GOT3 (cell line): ENCODE data around the gene REM1.
"Not testable (repeated sequence)": the region's sequence is repeated elsewhere in the genome, so short reads cannot be mapped to it uniquely, and the experiment has no call there.

Experiments used
- DNase-seq: peaks from one replicate; lab custom pipeline; 2025; ENCODE audit warnings: mixed read lengths; lab: John Stamatoyannopoulos, UW

Gene REM1

DNA sequence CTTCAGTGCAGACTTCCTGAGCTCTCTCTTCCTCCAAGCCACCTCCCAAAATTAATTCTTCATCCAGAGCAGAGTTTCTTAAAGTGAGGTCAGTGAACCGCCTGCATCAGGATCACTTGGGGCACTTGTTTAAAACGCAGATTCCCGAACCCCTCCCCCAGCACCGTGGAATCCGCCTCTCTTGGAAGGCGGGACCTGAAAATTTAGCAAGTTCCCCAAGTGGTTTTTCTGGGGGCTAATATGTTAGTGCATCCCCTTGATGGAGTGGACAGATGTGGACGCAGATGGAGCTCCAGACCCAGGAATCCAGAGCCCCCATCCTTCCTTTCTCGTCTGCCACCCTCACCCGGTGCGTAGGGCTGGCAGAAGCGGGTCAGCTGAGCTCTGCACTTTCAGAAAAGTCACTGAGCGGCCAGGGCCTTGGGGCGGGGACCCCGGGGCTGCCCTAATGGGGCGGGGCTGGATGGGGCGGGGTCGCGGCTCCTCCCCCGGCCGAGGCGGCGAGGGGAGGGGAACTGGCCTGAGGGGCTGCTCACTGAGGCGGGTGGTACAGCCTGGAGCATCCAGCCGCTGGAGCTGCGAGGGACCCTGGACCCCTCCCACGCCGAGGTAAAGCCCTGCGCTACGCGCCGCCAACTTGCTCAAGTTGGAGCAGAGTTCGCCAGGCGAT lies at the start of gene REM1, which contains the start of gene DEFB124:
Gene REM1, plus strand, starts transcription at position 531 of the 670 bp plus-strand sequence. CDS start 1,158 bp downstream, outside the sequence.
Gene DEFB124, minus strand, starts transcription at position 370 of the 670 bp plus-strand sequence. CDS start 2,114 bp downstream, outside the sequence.
- no peak for DNase-seq

GRCh38 chr20:31425797-31426196 lies 49.3 kb upstream of the REM1 start:
- DNase-seq = no peak

GRCh38 chr20:31426891-31427551 lies 48.1 kb upstream of the REM1 start:
- DNase-seq = not testable (repeated sequence)

GRCh38 chr20:31427576-31427975 lies 47.5 kb upstream of the REM1 start:
- DNase-seq = not testable (repeated sequence)

GRCh38 chr20:31430568-31431115 lies 44.4 kb upstream of the REM1 start:
- no peak for DNase-seq

DNA sequence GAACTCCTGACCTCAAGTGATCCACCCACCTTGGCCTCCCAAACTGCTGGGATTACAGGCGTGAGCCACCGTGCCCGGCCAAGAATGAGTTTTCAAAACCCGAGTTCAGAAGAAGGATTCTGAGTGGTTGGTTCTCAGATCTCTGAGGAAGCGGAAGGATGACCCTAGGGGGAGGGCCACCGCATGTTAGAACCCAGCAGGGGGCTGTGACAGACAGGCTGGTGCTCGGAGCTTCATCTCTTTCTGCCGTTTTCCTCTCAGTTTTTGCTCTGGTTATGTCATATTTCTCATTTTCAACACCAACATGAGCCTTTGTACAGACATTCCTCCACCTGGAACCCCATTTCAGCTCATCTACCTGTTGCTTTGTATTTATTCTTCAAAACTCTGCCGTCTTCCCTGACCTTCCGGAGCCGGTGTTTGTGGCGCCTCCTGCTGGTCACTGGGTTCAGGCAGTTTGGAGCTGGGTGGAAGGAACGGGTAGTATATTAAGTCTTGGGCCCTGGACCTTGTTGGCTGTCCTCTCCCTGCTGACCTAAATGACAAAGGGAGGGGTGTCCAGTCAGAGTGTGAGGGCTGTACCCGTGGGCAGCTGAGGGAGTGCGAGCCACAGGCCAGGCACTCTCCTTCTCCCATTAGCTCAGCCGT lies 35.0 kb upstream of the REM1 start, which contains the start of gene DEFB123:
Gene DEFB123, plus strand, starts transcription at position 621 of the 648 bp plus-strand sequence. CDS start 67 bp downstream, outside the sequence.
- DNase-seq = no peak

GRCh38 chr20:31446084-31446819 lies 28.8 kb upstream of the REM1 start:
- DNase-seq = no peak

GRCh38 chr20:31449511-31450414 lies 25.3 kb upstream of the REM1 start:
- DNase-seq = no peak

GRCh38 chr20:31452575-31452974 lies 22.5 kb upstream of the REM1 start:
- DNase-seq = no peak

DNA sequence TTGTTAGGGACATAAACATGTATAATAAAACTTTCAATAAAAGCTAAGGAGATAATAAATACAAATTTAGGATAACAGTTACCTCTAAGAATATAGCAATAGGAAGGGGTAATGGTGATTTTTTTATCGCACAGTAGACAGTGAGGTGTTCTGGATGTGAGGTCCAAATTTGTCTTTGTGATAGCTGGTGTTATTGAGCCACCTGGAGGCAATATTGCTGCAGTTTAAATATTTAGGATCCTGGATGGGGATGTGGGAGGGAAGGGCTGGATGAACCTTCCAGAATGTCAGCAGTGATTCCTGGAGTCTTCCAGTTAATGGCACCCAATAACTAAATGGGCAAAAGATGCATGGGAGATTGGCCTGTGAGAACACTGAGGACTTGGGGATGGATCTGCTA lies 20.7 kb upstream of the REM1 start:
- no peak for DNase-seq

DNA sequence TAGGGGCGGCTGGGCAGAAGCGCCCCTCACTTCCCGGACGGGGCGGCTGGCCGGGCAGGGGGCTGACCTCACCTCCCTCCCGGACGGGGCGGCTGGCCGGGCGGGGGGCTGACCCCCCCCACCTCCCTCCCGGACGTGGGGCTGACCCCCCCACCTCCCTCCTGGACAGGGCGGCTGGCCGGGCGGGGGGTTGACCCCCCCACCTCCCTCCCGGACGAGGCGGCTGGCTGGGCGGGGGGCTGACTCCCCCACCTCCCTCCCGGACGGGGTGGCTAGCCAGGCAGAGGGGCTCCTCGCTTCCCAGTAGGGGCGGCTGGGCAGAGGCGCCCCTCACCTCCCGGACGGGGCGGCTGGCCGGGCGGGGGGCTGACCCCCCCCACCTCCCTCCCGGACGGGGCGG lies 4.1 kb upstream of the REM1 start:
- DNase-seq = not testable (repeated sequence)

DNA sequence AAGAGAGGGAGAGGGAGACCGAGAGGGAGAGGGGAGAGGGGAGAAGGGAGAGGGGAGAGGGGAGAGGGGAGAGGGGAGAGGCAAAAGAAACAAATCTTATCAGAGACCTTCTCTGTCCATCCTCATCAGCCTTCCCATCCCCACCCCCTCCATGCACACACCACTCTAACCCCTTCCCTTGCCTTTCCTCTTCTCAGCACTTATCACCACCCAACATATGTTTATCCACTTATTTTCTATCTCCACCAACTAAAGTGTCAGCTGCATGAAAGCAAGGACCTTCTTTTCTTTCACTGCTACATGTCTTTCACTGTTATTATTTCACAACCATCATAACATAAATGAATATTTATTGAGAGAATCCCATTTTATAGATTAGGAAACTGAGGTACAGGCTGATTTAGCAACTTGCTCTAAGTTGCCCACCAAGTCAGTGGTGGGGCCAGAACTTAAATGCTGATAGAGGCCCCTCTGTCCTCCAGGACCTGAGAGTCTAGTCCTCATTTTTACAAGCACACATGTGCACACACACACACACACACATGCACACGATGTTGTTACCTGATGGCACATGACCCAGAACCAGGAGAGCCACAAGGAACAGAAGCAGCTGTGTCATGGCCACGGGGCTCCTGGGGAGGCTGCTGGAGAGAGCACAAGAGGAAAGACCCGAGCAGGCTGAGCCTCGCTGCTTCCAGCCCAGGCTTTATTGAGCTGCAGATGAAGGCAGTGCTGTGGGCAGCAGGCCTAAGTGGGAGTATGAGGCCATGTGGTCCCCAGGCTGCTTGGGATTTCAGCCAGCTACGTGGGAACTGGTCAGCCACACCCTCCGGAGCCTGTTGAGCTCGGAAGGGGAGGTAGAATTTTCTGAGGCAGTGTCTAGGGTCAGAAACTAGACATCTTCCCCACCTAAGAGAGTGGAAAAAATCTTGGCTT lies 2.4 kb upstream of the REM1 start:
- no peak for DNase-seq

DNA sequence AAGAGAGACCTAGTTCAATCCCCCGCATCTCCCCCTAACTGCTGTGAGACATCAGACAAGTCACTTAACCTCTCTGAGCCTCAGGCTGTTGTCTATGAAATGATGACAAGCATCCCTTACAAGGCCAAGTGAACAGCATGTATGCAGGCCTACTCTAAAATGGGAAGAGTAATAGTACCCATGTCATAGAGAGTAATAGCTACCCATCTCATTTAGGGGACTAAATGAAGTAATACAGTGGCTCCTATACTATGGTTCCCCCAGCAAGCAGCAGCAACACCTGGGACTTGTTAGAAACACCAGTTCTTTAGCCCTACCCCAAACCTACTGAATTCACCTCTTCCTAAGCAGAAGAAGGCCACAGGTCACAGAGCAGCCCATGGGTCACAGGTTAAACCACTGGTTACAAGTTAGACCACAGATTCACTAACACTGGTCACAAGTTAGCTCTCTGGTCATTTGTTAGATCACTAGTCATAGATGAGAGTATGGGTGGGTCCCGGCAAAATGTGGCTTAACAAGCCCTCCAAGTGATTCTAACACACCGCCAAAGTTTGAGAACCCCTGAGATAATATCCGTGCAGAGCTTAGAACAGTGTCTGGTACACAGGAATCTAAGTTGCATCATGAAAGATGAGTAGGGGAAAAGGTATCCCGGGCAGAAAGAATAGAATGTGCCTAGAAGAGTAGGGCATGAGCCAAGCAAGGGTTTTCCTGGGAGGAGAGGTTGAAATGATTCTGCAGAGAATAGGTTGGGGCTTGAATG lies 1.6 kb upstream of the REM1 start:
- no peak for DNase-seq

- DNase-seq = no peak
Observed at GRCh38 chr20:31474097-31474436, 1.0 kb upstream of the REM1 start.

- DNase-seq = no peak
Observed at GRCh38 chr20:31475472-31476293, 595 bp downstream of the REM1 start.

GRCh38 chr20:31476294-31476585 lies 1.2 kb downstream of the REM1 start:
- DNase-seq = no peak

DNA sequence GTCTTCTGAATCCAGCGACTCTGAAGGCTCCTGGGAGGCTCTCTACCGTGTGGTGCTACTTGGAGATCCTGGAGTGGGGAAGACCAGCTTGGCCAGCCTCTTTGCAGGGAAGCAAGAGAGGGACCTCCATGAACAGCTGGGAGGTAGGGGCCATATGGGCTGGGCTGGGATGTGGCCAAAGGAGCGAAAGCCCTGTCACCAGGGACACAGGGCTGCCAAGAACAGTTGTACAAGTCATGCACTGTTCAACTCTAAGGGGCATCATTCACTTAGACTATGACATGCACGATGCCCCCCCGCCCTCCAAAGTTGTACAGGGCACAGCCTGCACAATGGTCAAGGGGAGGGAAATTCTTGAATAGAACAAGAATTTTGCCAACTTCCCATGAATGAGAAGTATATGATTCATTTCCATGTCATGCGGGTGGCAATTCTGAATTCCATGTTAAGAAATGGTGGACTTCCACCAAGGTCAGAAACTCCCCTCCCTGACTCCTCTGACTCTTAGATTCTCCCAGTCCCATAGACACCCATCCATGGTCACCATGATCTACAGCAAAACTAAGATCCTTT lies 1.6 kb downstream of the REM1 start:
- no peak for DNase-seq

- no peak for DNase-seq
Observed at GRCh38 chr20:31484001-31484400, 8.9 kb downstream of the REM1 start.
